Measurements from ENCODE around the gene AKR1C1. TPM values are rescaled to one million over a fixed set of nuclear protein-coding genes. Genes with fewer than 3 reads are reported as not detected.
"Not testable (repeated sequence)": the region's sequence is repeated elsewhere in the genome, so short reads cannot be mapped to it uniquely, and the experiment has no call there.

AKR1C1 gene
- total RNA-seq = 10 to 100 TPM in 1 of 2 donors, 1 to 10 TPM in 1; 7.4 to 18.7 TPM

GRCh38 chr10:4962876-4963814, at the start of gene AKR1C1:
Gene AKR1C1, plus strand, starts transcription at chr10:4963415. Its CDS starts 30 bp downstream, at chr10:4963445.
- H3K4me1 ChIP-seq (replicated peaks); H3K27ac ChIP-seq; H3K27me3 ChIP-seq (replicated peaks; ENCODE audit: insufficient read depth); H3K36me3 ChIP-seq; intact Hi-C loops (cut with DNase I); DNase-seq (ENCODE audit: low spot score); H3K9me3 ChIP-seq; H3K4me3 ChIP-seq: not testable (repeated sequence)
- WGBS = 25% methylated on average over 5 of the region's 7 CpGs

- Histone ChIP-seq H3K27ac (no peak overlapping the region), H3K27me3 (replicated peaks; ENCODE audit: insufficient read depth) (no peaks in the 10 kb centered on the region), H3K4me3 (no peak overlapping the region), H3K36me3 (no peaks in the 10 kb centered on the region), H3K9me3 (no peaks in the 10 kb centered on the region), H3K4me1 (replicated peaks) (no peaks in the 10 kb centered on the region)
- WGBS = 78% methylated on average over 6 of the region's 6 CpGs
- intact Hi-C loops (cut with DNase I) = no loop called here
- DNase-seq (ENCODE audit: low spot score) = no peak
- TF ChIP-seq POLR2AphosphoS5 (IDR thresholded peaks at IDR 0.05) (no peak), CTCF (IDR thresholded peaks at IDR 0.05) (no peak), POLR2A (IDR thresholded peaks at IDR 0.05) (no peak)
Observed at GRCh38 chr10:4914213-4914850, 48.9 kb upstream of the AKR1C1 start.

GRCh38 chr10:4916086-4916716, 47.0 kb upstream of the AKR1C1 start:
- H3K27me3 ChIP-seq (replicated peaks; ENCODE audit: insufficient read depth) = no peaks in the 10 kb centered on the region
- TF ChIP-seq POLR2AphosphoS5 (IDR thresholded peaks at IDR 0.05) (no peak), POLR2A (IDR thresholded peaks at IDR 0.05) (no peak), CTCF (IDR thresholded peaks at IDR 0.05) (no peak)
- H3K27ac ChIP-seq = no peak overlapping the region
- WGBS = 78% methylated on average over 3 of the region's 3 CpGs
- H3K9me3 ChIP-seq = no peaks in the 10 kb centered on the region
- H3K36me3 ChIP-seq = no peaks in the 10 kb centered on the region
- H3K4me1 ChIP-seq (replicated peaks) = no peaks in the 10 kb centered on the region
- no peak for DNase-seq (ENCODE audit: low spot score)
- H3K4me3 ChIP-seq = no peak overlapping the region
- intact Hi-C loops (cut with DNase I) = no loop called here

- Histone ChIP-seq H3K4me1 (replicated peaks) (no peaks in the 10 kb centered on the region), H3K27ac (no peak overlapping the region), H3K4me3 (no peak overlapping the region), H3K36me3 (no peaks in the 10 kb centered on the region), H3K9me3 (no peaks in the 10 kb centered on the region), H3K27me3 (replicated peaks; ENCODE audit: insufficient read depth) (no peaks in the 10 kb centered on the region)
- 64% methylated on average over 1 of the region's 1 CpG for WGBS
- no peak for TF ChIP-seq CTCF (IDR thresholded peaks at IDR 0.05)
- TF ChIP-seq POLR2AphosphoS5 (IDR thresholded peaks at IDR 0.05) = no peak
- no peak for TF ChIP-seq POLR2A (IDR thresholded peaks at IDR 0.05)
- intact Hi-C loops (cut with DNase I) = no loop called here
- DNase-seq (ENCODE audit: low spot score) = no peak
Observed at GRCh38 chr10:4918236-4918635, 45.0 kb upstream of the AKR1C1 start.

GRCh38 chr10:4924482-4924881, 38.7 kb upstream of the AKR1C1 start:
- intact Hi-C loops (cut with DNase I); DNase-seq (ENCODE audit: low spot score); H3K27ac ChIP-seq; H3K4me3 ChIP-seq; H3K4me1 ChIP-seq (replicated peaks); H3K27me3 ChIP-seq (replicated peaks; ENCODE audit: insufficient read depth); H3K9me3 ChIP-seq; H3K36me3 ChIP-seq: not testable (repeated sequence)

Measured in prostate gland (tissue), 2 donors.